PC-3 (cell line): ENCODE data around the gene HAO2. TPM values are rescaled to one million over a fixed set of nuclear protein-coding genes. Genes with fewer than 3 reads are reported as not detected.
"Not testable (repeated sequence)": the region's sequence is repeated elsewhere in the genome, so short reads cannot be mapped to it uniquely, and the experiment has no call there.

Experiments
- ATAC-seq: fragments of 200-7000 bp; cut with Tn5 transposase; 2 replicates; pipeline ENCODE4 v1.9.1; 2020; ENCODE audit warnings: mild to moderate bottlenecking, moderate library complexity
- BruUV-seq: library from RNA; stranded (reverse); fragments of 400-500 nt; replicated peaks from 2 replicates; lab custom pipeline; 2021; lab: Mats Ljungman, UMichigan
- CTCF ChIA-PET: fragments of 300-600 bp; sonication (Branson Sonifier 250); formaldehyde crosslinking; loops from one replicate; lab custom pipeline; 2022; ENCODE audit warnings: antibody characterized with exemption; lab: Charles Lee
- POLR2A ChIA-PET: fragments of 300-600 bp; sonication (Branson Sonifier 250); formaldehyde crosslinking; loops from one replicate; lab custom pipeline; 2022; ENCODE audit warnings: antibody characterized with exemption; ENCODE audit not compliant: unreplicated experiment; lab: Charles Lee
- DNase-seq: peaks from one replicate; pipeline ENCODE4 v3.0.0-alpha.2; 2015
- H2AFZ ChIP-seq: fragments of 300-600 bp; sonication (generic); 2 replicates; pipeline ENCODE4 v1.6.0; 2016; ENCODE audit warnings: antibody characterized with exemption, low read length
- H3F3A ChIP-seq: fragments of 300-600 bp; sonication (generic); one replicate; pipeline ENCODE4 v1.6.0; 2017; ENCODE audit warnings: antibody characterized with exemption, low read length, control low read depth, mild to moderate bottlenecking; ENCODE audit not compliant: unreplicated experiment
- H3K27ac ChIP-seq: fragments of 300-600 bp; sonication (generic); 2 replicates; pipeline ENCODE4 v1.5.1; 2016; ENCODE audit warnings: mild to moderate bottlenecking, low read length
- H3K27me3 ChIP-seq: fragments of 300-600 bp; sonication (generic); 2 replicates; pipeline ENCODE4 v1.6.1; 2016; ENCODE audit warnings: low read length, mixed read lengths
- H3K36me3 ChIP-seq: fragments of 300-600 bp; sonication (generic); 2 replicates; pipeline ENCODE4 v1.6.1; 2016; ENCODE audit warnings: low read depth, mixed run types, low read length, mixed read lengths
- H3K4me1 ChIP-seq: fragments of 300-600 bp; sonication (generic); 2 replicates; pipeline ENCODE4 v1.5.1; 2016; ENCODE audit warnings: low read length; ENCODE audit not compliant: insufficient read depth
- H3K4me2 ChIP-seq: fragments of 300-600 bp; sonication (generic); 2 replicates; pipeline ENCODE4 v1.6.0; 2016; ENCODE audit warnings: low read length
- H3K4me3 ChIP-seq: fragments of 300-600 bp; sonication (generic); 2 replicates; pipeline ENCODE4 v1.5.1; 2016; ENCODE audit warnings: mild to moderate bottlenecking, low read length, mixed read lengths
- H3K79me2 ChIP-seq: fragments of 300-600 bp; sonication (generic); 2 replicates; pipeline ENCODE4 v1.6.1; 2017; ENCODE audit warnings: low read length, mixed read lengths
- H3K9ac ChIP-seq: fragments of 300-600 bp; sonication (generic); 2 replicates; pipeline ENCODE4 v1.6.0; 2016; ENCODE audit warnings: mild to moderate bottlenecking, low read length
- H3K9me2 ChIP-seq: fragments of 300-600 bp; sonication (generic); replicated peaks from 2 replicates; pipeline ENCODE4 v1.6.1; 2016; ENCODE audit warnings: mixed run types, low read length, mixed read lengths
- H3K9me3 ChIP-seq: fragments of 300-600 bp; sonication (generic); 2 replicates; pipeline ENCODE4 v1.6.1; 2016; ENCODE audit warnings: low read length, mixed read lengths
- H4K20me1 ChIP-seq: fragments of 300-600 bp; sonication (generic); 2 replicates; pipeline ENCODE4 v1.6.1; 2016; ENCODE audit warnings: low read length, mixed read lengths
- EZH2 ChIP-seq: fragments of 300-600 bp; sonication (generic); IDR thresholded peaks from one replicate; pipeline ENCODE4 v1.6.1; 2017; ENCODE audit warnings: antibody characterized with exemption, mild to moderate bottlenecking, low read length; ENCODE audit not compliant: unreplicated experiment
- EZH2phosphoT487 ChIP-seq: fragments of 300-600 bp; sonication (generic); IDR thresholded peaks from 2 replicates; pipeline ENCODE4 v1.6.1; 2018; ENCODE audit warnings: mild to moderate bottlenecking, antibody characterized with exemption, low read length, borderline replicate concordance
- intact Hi-C: fragments of 100-400 bp; cut with micrococcal nuclease; formaldehyde crosslinking; loops from 2 replicates; pipeline ENCODE4 v1.9.0; 2023
- total RNA-seq: library from RNA; depleted of rRNA; stranded (reverse); fragments of >200 nt; gene quantifications from 2 replicates; pipeline ENCODE4 v1.2.3, GENCODE V29; 2014
- TF ChIP-seq, protein P1 (sequence below): fragments of 300-600 bp; sonication (generic); conservative IDR thresholded peaks from 2 replicates; pipeline ENCODE4 v1.5.1; 2017; ENCODE audit warnings: antibody characterized with exemption, low read depth, mild to moderate bottlenecking, low read length

HAO2 gene
- total RNA-seq, 1 experiment from 2014 or later: not detected

DNA sequence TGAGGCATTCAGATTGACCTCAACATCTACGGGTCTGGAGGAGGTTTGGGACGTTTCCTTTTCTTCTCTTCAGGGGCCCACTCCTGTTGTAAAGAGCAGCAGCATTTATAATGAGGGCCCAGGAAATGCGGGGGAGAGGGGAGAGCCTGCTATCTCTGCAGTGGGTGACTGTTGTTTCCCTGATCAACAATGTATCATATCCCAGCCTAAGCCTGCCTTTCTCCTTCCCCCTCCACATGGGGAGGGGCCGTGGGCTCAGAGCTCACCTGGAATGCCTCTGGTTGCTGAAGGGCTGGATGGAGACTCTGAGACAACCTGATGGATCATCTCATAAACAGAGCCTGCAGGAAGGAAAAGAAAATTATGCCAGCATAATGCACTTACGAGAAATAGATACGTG is 36.0 kb upstream of the HAO2 start:
- TF ChIP-seq EZH2phosphoT487 (no peak), EZH2 (no peak)
- TF ChIP-seq, protein P1, sequence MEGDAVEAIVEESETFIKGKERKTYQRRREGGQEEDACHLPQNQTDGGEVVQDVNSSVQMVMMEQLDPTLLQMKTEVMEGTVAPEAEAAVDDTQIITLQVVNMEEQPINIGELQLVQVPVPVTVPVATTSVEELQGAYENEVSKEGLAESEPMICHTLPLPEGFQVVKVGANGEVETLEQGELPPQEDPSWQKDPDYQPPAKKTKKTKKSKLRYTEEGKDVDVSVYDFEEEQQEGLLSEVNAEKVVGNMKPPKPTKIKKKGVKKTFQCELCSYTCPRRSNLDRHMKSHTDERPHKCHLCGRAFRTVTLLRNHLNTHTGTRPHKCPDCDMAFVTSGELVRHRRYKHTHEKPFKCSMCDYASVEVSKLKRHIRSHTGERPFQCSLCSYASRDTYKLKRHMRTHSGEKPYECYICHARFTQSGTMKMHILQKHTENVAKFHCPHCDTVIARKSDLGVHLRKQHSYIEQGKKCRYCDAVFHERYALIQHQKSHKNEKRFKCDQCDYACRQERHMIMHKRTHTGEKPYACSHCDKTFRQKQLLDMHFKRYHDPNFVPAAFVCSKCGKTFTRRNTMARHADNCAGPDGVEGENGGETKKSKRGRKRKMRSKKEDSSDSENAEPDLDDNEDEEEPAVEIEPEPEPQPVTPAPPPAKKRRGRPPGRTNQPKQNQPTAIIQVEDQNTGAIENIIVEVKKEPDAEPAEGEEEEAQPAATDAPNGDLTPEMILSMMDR: no peak
- H3K9me3 ChIP-seq: no peaks in the 10 kb centered on the region
- POLR2A ChIA-PET: no interaction called here
- no peaks in the 10 kb centered on the region for H3K9me2 ChIP-seq
- H3K27me3 ChIP-seq: peaks cover 7% of the 10 kb centered on the region; the same call in 1 of the 2 replicates
- no peaks in the 10 kb centered on the region for H3K36me3 ChIP-seq
- H3K4me2 ChIP-seq: no peak overlapping the region
- BruUV-seq: no TSS peak
- no peaks in the 10 kb centered on the region for H3K79me2 ChIP-seq
- peaks cover 15% of the 10 kb centered on the region for H3K4me1 ChIP-seq
- CTCF ChIA-PET: no interaction called here
- H2AFZ ChIP-seq: no peak overlapping the region
- no peak overlapping the region for H3K9ac ChIP-seq
- no peak overlapping the region for H3K27ac ChIP-seq
- H3K4me3 ChIP-seq: no peak overlapping the region
- H4K20me1 ChIP-seq: no peaks in the 10 kb centered on the region
- no peaks in the 10 kb centered on the region for H3F3A ChIP-seq
- no peak for ATAC-seq
- DNase-seq: no peak
- intact Hi-C loops: loop anchor here (5.0 kb wide), 1 partner anchor 55 kb away; no protein-coding TSS in a partner anchor

DNA sequence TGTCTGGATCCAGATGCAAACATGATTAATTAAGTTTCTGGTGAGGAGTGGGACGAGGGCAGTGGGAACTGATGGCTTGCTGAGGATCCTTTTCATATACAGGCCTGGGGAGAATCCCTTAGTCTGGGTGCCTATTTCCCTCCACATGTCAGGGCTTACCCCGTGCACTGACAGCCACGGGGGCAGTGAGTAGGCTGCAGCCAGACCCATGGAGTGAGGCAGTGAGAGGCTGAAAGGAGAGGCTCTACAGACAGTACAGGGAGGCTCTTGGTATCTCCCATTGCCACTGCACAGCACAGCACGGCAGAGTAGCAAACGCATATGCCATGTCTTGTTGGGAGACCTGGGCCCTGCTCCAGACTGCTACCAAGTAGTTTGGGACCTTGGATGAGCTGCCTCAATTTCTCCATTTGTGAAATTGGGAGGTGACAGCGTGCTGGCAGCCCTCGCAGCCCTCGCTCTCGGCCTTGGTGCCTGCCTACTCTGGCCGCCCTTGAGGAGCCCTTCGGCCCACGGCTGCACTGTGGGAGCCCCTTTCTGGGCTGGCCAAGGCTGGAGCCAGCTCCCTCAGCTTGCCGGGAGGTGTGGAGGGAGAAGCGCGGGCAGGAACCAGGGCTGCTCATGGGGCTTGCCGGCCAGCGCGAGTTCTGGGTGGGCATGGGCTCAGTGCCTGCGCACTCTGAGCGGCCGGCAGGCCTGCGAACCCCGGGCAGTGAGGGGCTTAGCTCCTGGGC is 35.3 kb upstream of the HAO2 start:
- no peaks in the 10 kb centered on the region for H3K9me2 ChIP-seq
- no peak overlapping the region for H3K27ac ChIP-seq
- H4K20me1 ChIP-seq: no peaks in the 10 kb centered on the region
- peaks cover 14% of the 10 kb centered on the region; the same call in 1 of the 2 replicates for H3K27me3 ChIP-seq
- H3K4me1 ChIP-seq: peaks cover 15% of the 10 kb centered on the region
- H2AFZ ChIP-seq: no peak overlapping the region
- H3K4me2 ChIP-seq: no peak overlapping the region
- no peaks in the 10 kb centered on the region for H3K79me2 ChIP-seq
- TF ChIP-seq, protein P1: no peak
- TF ChIP-seq EZH2 (no peak), EZH2phosphoT487 (no peak)
- no peaks in the 10 kb centered on the region for H3K9me3 ChIP-seq
- intact Hi-C loops: loop anchor here (5.0 kb wide), 1 partner anchor 56 kb away; no protein-coding TSS in a partner anchor
- CTCF ChIA-PET: no interaction called here
- no TSS peak for BruUV-seq
- H3K9ac ChIP-seq: no peak overlapping the region
- no peaks in the 10 kb centered on the region for H3F3A ChIP-seq
- no peak overlapping the region for H3K4me3 ChIP-seq
- ATAC-seq: no peak
- DNase-seq: no peak
- POLR2A ChIA-PET: no interaction called here
- no peaks in the 10 kb centered on the region for H3K36me3 ChIP-seq

DNA sequence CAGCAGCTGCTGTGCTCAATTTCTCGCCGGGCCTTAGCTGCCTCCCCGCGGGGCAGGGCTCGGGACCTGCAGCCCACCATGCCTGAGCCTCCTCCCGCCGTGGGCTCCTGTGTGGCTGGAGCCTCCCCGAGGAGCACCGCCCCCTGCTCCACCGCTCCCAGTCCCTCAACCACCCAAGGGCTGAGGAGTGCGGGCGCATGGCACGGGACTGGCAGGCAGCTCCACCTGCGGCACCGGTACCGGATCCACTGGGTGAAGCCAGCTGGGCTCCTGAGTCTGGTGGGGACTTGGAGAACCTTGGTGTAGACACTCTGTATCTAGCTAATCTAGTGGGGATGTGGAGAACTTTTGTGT is 34.7 kb upstream of the HAO2 start:
- intact Hi-C loops: loop anchor here (5.0 kb wide), 1 partner anchor 57 kb away; no protein-coding TSS in a partner anchor
- H3F3A ChIP-seq, H3K9me3 ChIP-seq, H3K79me2 ChIP-seq, H2AFZ ChIP-seq, BruUV-seq, H3K9ac ChIP-seq, H3K4me3 ChIP-seq, H3K4me2 ChIP-seq, ATAC-seq, H3K36me3 ChIP-seq, H3K9me2 ChIP-seq, CTCF ChIA-PET, POLR2A ChIA-PET, H4K20me1 ChIP-seq, H3K27ac ChIP-seq, DNase-seq: not testable (repeated sequence)
- H3K4me1 ChIP-seq: peaks cover 15% of the 10 kb centered on the region
- H3K27me3 ChIP-seq: peaks cover 18% of the 10 kb centered on the region; the same call in 1 of the 2 replicates
